GM10266 (cell line): ENCODE data around the gene PPP2R3A.

Experiments
- DNase-seq: peaks from one replicate; pipeline ENCODE4 v3.0.0; 2012; ENCODE audit errors: extremely low spot score
- CTCF ChIP-seq: IDR thresholded peaks from 2 replicates; pipeline ENCODE4 v1.5.1; 2012; ENCODE audit warnings: mild to moderate bottlenecking, low read depth; ENCODE audit not compliant: control insufficient read depth, insufficient read depth; ENCODE audit errors: missing control alignments

Gene PPP2R3A

GRCh38 chr3:135944831-135945230, 20.7 kb upstream of the PPP2R3A start:
- TF ChIP-seq CTCF: no peak
- no peak for DNase-seq

GRCh38 chr3:135950941-135951340, 14.6 kb upstream of the PPP2R3A start:
- DNase-seq: no peak
- TF ChIP-seq CTCF: no peak

- no peak for DNase-seq
Observed at GRCh38 chr3:135964160-135964955, 1.2 kb upstream of the PPP2R3A start.

GRCh38 chr3:135965129-135965505, 411 bp upstream of the PPP2R3A start:
- no peak for TF ChIP-seq CTCF
- DNase-seq: no peak

More at GRCh38 chr3:135964160-135964955, 1.2 kb upstream of the PPP2R3A start:
- no peak for TF ChIP-seq CTCF

- TF ChIP-seq CTCF: no peak
- peak; percentile 59 for DNase-seq
Observed at GRCh38 chr3:135966271-135966961, 888 bp downstream of the PPP2R3A start.

- no peak for DNase-seq
- no peak for TF ChIP-seq CTCF
Observed at GRCh38 chr3:135966962-135967274, 1.4 kb downstream of the PPP2R3A start.

- DNase-seq: no peak
- TF ChIP-seq CTCF: no peak
Observed at GRCh38 chr3:135967867-135968266, 2.3 kb downstream of the PPP2R3A start.
